WTC11 (cell line): ENCODE measurements around the gene MEIS3. TPM values are rescaled to one million over a fixed set of nuclear protein-coding genes. Genes with fewer than 3 reads are reported as not detected.
A peak's percentile ranks its signal among the peaks of the same experiment; 100 is the strongest.

Experiments used
- ATF1 ChIP-seq: sonication (generic); formaldehyde crosslinking; IDR thresholded peaks from 2 replicates; pipeline ENCODE4 v1.8.1; 2023; ENCODE audit warnings: mild to moderate bottlenecking, moderate library complexity, missing genetic modification reagents
- CREM ChIP-seq: sonication (generic); formaldehyde crosslinking; IDR thresholded peaks from 2 replicates; pipeline ENCODE4 v1.8.1; 2022; ENCODE audit warnings: mild to moderate bottlenecking, missing genetic modification reagents, moderate library complexity
- ELF4 ChIP-seq: sonication (generic); formaldehyde crosslinking; IDR thresholded peaks from 2 replicates; pipeline ENCODE4 v1.8.1; 2022; ENCODE audit warnings: low read depth, mild to moderate bottlenecking, moderate library complexity, missing genetic modification reagents
- EMX1 ChIP-seq: fragments of 250-450 bp; sonication (Bioruptor Pico); IDR thresholded peaks from 2 replicates; pipeline ENCODE4 v1.8.0; 2021; ENCODE audit warnings: mild to moderate bottlenecking
- FOXJ3 ChIP-seq: sonication (generic); formaldehyde crosslinking; IDR thresholded peaks from 2 replicates; pipeline ENCODE4 v1.9.0; 2021; ENCODE audit warnings: missing genetic modification reagents, mild to moderate bottlenecking, borderline replicate concordance
- FOXK1 ChIP-seq: sonication (generic); formaldehyde crosslinking; IDR thresholded peaks from 2 replicates; pipeline ENCODE4 v1.8.0; 2022; ENCODE audit warnings: mild to moderate bottlenecking, moderate library complexity, missing genetic modification reagents
- FOXP1 ChIP-seq: sonication (generic); formaldehyde crosslinking; IDR thresholded peaks from 2 replicates; pipeline ENCODE4 v1.8.0; 2022; ENCODE audit warnings: missing genetic modification reagents, mild to moderate bottlenecking, moderate library complexity, borderline replicate concordance
- GABPB1 ChIP-seq: sonication (generic); formaldehyde crosslinking; IDR thresholded peaks from 2 replicates; pipeline ENCODE4 v1.8.1; 2023; ENCODE audit warnings: mild to moderate bottlenecking, missing genetic modification reagents
- JAZF1 ChIP-seq: fragments of 250-450 bp; sonication (Bioruptor Pico); IDR thresholded peaks from 2 replicates; pipeline ENCODE4 v1.9.0; 2021; ENCODE audit warnings: moderate library complexity, mild to moderate bottlenecking, inconsistent platforms
- JUN ChIP-seq: sonication (generic); formaldehyde crosslinking; IDR thresholded peaks from 2 replicates; pipeline ENCODE4 v1.8.0; 2023; ENCODE audit warnings: mild to moderate bottlenecking, missing genetic modification reagents
- MYBL2 ChIP-seq: sonication (generic); formaldehyde crosslinking; IDR thresholded peaks from 2 replicates; pipeline ENCODE4 v1.8.1; 2023; ENCODE audit warnings: mild to moderate bottlenecking, moderate library complexity, missing genetic modification reagents
- NFE2L1 ChIP-seq: sonication (generic); formaldehyde crosslinking; IDR thresholded peaks from 2 replicates; pipeline ENCODE4 v1.8.1; 2023; ENCODE audit warnings: missing genetic modification reagents
- NFYB ChIP-seq: sonication (generic); formaldehyde crosslinking; conservative IDR thresholded peaks from 2 replicates; pipeline ENCODE4 v1.8.0; 2022; ENCODE audit warnings: low read depth, missing genetic modification reagents
- PREB ChIP-seq: sonication (generic); formaldehyde crosslinking; IDR thresholded peaks from 2 replicates; pipeline ENCODE4 v1.8.1; 2022; ENCODE audit warnings: mild to moderate bottlenecking, missing genetic modification reagents, moderate library complexity, borderline replicate concordance
- RELA ChIP-seq: sonication (generic); formaldehyde crosslinking; IDR thresholded peaks from 2 replicates; pipeline ENCODE4 v1.8.1; 2022; ENCODE audit warnings: missing genetic modification reagents, mild to moderate bottlenecking, borderline replicate concordance
- RORB ChIP-seq: fragments of 250-450 bp; sonication (Bioruptor Pico); IDR thresholded peaks from 2 replicates; pipeline ENCODE4 v1.9.0; 2021; ENCODE audit warnings: mild to moderate bottlenecking
- SMAD3 ChIP-seq: sonication (generic); formaldehyde crosslinking; IDR thresholded peaks from 2 replicates; pipeline ENCODE4 v1.8.0; 2022; ENCODE audit warnings: missing genetic modification reagents, mild to moderate bottlenecking, borderline replicate concordance
- SMAD4 ChIP-seq: sonication (generic); formaldehyde crosslinking; IDR thresholded peaks from 2 replicates; pipeline ENCODE4 v1.8.0; 2022; ENCODE audit warnings: mild to moderate bottlenecking, missing genetic modification reagents
- SP1 ChIP-seq: sonication (generic); formaldehyde crosslinking; conservative IDR thresholded peaks from 2 replicates; pipeline ENCODE4 v1.8.1; 2022; ENCODE audit warnings: missing genetic modification reagents
- TEAD1 ChIP-seq: sonication (generic); formaldehyde crosslinking; IDR thresholded peaks from 2 replicates; pipeline ENCODE4 v1.8.0; 2022; ENCODE audit warnings: mild to moderate bottlenecking, missing genetic modification reagents
- TP53 ChIP-seq: sonication (generic); formaldehyde crosslinking; IDR thresholded peaks from 2 replicates; pipeline ENCODE4 v1.8.1; 2023; ENCODE audit warnings: mild to moderate bottlenecking, missing genetic modification reagents
- USF2 ChIP-seq: sonication (generic); formaldehyde crosslinking; IDR thresholded peaks from 2 replicates; pipeline ENCODE4 v1.8.1; 2023; ENCODE audit warnings: mild to moderate bottlenecking, missing genetic modification reagents, moderate library complexity
- ZNF281 ChIP-seq: sonication (generic); formaldehyde crosslinking; IDR thresholded peaks from 2 replicates; pipeline ENCODE4 v1.8.0; 2023; ENCODE audit warnings: mild to moderate bottlenecking, missing genetic modification reagents
- ZNF396 ChIP-seq: fragments of 250-450 bp; sonication (Bioruptor Pico); IDR thresholded peaks from 2 replicates; pipeline ENCODE4 v1.8.0; 2021; ENCODE audit warnings: mild to moderate bottlenecking, moderate library complexity, borderline replicate concordance
- ZNF423 ChIP-seq: fragments of 250-450 bp; sonication (Bioruptor Pico); IDR thresholded peaks from 2 replicates; pipeline ENCODE4 v2.1.2; 2022; ENCODE audit warnings: mild to moderate bottlenecking, moderate library complexity
- ZNF532 ChIP-seq: fragments of 250-450 bp; sonication (Bioruptor Pico); IDR thresholded peaks from 2 replicates; pipeline ENCODE4 v1.9.0; 2021; ENCODE audit warnings: mild to moderate bottlenecking, borderline replicate concordance
- total RNA-seq: library from RNA; stranded (reverse); gene quantifications from 3 replicates; pipeline ENCODE4 v1.2.3, GENCODE V29; 2021
- TF ChIP-seq, protein P1 (sequence below): sonication (generic); formaldehyde crosslinking; IDR thresholded peaks from 2 replicates; pipeline ENCODE4 v1.8.0; 2022; ENCODE audit warnings: mild to moderate bottlenecking, missing genetic modification reagents
- TF ChIP-seq, protein P2 (sequence below): sonication (generic); formaldehyde crosslinking; IDR thresholded peaks from 2 replicates; pipeline ENCODE4 v1.8.1; 2023; ENCODE audit warnings: mild to moderate bottlenecking, missing genetic modification reagents, moderate library complexity
- TF ChIP-seq, protein P3 (sequence below): fragments of 250-450 bp; sonication (Bioruptor Pico); IDR thresholded peaks from 2 replicates; pipeline ENCODE4 v2.1.2; 2022; ENCODE audit warnings: mild to moderate bottlenecking, moderate library complexity

Gene MEIS3
- total RNA-seq, 1 experiment from 2014 or later, result 38.5 TPM

DNA sequence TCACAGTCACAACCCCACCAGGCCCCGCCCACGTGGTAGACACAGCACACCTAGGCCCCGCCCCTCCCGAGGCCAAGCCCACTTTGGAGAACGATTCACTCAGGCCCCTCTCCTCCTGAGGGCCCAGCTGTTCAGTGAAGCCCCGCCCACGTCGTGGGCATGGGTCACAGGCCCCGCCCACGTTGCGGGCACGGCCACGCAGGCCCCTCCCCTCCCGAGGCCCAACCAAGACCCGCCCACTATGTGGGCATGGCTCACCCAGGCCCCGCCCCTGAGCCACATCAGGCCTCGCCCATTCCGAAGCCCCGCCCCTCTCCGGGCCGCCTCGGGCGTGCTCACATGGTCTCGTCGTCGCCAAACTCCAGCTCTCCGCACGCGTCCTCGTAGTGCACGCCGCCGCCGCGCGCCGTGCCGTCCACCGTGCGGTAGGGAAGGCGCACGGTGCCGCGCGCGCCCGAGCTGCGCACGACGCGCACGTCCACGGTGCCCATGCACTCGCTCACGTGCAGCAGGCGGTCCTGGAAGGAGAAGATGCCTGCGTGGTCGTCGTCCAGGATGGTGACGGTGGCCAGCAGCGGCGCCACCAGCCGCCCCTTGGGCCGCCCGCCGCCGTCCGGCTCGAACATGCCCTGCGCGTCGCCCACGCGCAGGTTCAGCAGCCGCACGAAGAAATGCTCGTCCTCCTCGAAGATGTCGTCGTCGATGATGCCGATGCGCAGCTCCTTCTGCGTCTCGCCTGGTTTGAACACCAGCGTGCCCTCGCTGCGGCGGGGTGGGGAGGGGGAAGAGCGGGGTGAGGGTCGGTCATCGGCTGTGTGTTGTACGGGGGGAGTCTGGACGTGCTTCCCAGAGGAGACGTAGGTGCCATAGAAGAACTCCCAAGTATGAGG lies 28.4 kb upstream of the MEIS3 start (continued):
- TF ChIP-seq RORB (no peak), SMAD4 (CRISPR knock-in tag) (peak; percentile 83; the same call in 1 of the 2 replicates), SP1 (CRISPR knock-in tag) (no peak; the same call in none of the 2 replicates), NFE2L1 (CRISPR knock-in tag) (peak; percentile 98), MYBL2 (CRISPR knock-in tag) (peak; percentile 98), SMAD3 (peak; percentile 99), JUN (CRISPR knock-in tag) (peak; percentile 99), ATF1 (CRISPR knock-in tag) (peak; percentile 96), ELF4 (CRISPR knock-in tag) (peak; percentile 97), EMX1 (no peak), FOXP1 (CRISPR knock-in tag) (peak; percentile 100), TEAD1 (CRISPR knock-in tag) (peak; percentile 99), ZNF532 (CRISPR knock-in tag) (no peak), GABPB1 (CRISPR knock-in tag) (no peak), JAZF1 (CRISPR knock-in tag) (no peak), FOXK1 (CRISPR knock-in tag) (peak; percentile 99), ZNF423 (CRISPR knock-in tag) (no peak), PREB (CRISPR knock-in tag) (no peak; the same call in 1 of the 2 replicates), RELA (CRISPR knock-in tag) (peak; percentile 98), NFYB (CRISPR knock-in tag) (peak; percentile 50), CREM (peak; percentile 88; the same call in 1 of the 2 replicates), ZNF281 (peak; percentile 92), ZNF396 (CRISPR knock-in tag) (no peak), FOXJ3 (CRISPR knock-in tag) (no peak), TP53 (CRISPR knock-in tag) (peak; percentile 99), USF2 (CRISPR knock-in tag) (peak; percentile 82)
- TF ChIP-seq, protein P1, sequence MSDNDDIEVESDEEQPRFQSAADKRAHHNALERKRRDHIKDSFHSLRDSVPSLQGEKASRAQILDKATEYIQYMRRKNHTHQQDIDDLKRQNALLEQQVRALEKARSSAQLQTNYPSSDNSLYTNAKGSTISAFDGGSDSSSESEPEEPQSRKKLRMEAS, result peak; percentile 100
- TF ChIP-seq, protein P2, sequence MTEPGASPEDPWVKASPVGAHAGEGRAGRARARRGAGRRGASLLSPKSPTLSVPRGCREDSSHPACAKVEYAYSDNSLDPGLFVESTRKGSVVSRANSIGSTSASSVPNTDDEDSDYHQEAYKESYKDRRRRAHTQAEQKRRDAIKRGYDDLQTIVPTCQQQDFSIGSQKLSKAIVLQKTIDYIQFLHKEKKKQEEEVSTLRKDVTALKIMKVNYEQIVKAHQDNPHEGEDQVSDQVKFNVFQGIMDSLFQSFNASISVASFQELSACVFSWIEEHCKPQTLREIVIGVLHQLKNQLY, result peak; percentile 97
- TF ChIP-seq, protein P3, sequence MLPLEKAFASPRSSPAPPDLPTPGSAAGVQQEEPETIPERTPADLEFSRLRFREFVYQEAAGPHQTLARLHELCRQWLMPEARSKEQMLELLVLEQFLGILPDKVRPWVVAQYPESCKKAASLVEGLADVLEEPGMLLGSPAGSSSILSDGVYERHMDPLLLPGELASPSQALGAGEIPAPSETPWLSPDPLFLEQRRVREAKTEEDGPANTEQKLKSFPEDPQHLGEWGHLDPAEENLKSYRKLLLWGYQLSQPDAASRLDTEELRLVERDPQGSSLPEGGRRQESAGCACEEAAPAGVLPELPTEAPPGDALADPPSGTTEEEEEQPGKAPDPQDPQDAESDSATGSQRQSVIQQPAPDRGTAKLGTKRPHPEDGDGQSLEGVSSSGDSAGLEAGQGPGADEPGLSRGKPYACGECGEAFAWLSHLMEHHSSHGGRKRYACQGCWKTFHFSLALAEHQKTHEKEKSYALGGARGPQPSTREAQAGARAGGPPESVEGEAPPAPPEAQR (CRISPR knock-in tag), result no peak
